ENCODE measurements around the gene SIRT3.

The SIRT3 gene

DNA sequence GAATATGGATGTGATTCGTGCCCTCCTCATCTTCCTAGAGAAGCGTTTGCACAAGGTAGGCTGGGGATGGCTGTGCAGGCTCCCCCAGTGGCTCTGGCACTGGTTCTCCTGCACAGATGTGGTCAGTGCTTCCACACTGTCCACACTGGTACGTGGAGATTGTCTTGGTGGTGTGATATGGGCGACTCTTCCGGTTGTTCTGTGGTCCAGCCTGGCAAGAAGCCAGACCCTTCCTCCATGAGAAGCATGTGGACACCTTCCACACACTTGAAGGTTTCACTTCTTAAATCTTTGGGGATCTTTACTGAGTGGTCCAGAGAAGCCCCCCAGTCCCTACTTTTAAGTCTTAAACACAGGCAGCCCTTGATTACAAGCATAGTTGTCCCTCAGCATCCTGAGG lies 24.8 kb downstream of the SIRT3 start:
- peaks cover 23% of the 10 kb centered on the region for H3K4me1 Mint-ChIP-seq
- CTCF ChIA-PET = no interaction called here
- H3K27me3 Mint-ChIP-seq = peaks cover 7% of the 10 kb centered on the region
- H3K27ac Mint-ChIP-seq = peak overlapping the region; percentile 58
- no peak overlapping the region for H3K4me3 Mint-ChIP-seq
- no peak for DNase-seq
- H3K36me3 Mint-ChIP-seq = peaks cover 42% of the 10 kb centered on the region
- no peaks in the 10 kb centered on the region for H3K9me3 Mint-ChIP-seq

DNA sequence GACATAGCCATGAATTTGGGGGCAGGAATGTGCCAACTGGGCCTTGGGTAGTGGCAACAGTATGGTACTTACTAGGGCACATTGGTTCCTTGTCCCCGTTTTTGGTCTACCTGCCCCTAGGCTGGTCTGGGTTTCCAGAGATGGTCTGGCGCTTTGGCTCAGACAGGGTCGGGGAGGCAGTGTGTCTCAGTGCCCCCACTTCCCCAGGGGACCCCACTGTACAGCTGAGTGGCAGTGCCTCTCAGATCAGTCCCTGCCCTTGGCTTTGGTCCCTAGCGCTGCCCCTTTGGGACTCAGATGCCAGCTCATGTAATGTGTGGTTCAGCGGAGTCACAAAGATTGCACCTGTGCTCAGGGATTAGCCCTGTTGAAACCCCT lies 25.4 kb downstream of the SIRT3 start:
- no peak overlapping the region for H3K27ac Mint-ChIP-seq

DNA sequence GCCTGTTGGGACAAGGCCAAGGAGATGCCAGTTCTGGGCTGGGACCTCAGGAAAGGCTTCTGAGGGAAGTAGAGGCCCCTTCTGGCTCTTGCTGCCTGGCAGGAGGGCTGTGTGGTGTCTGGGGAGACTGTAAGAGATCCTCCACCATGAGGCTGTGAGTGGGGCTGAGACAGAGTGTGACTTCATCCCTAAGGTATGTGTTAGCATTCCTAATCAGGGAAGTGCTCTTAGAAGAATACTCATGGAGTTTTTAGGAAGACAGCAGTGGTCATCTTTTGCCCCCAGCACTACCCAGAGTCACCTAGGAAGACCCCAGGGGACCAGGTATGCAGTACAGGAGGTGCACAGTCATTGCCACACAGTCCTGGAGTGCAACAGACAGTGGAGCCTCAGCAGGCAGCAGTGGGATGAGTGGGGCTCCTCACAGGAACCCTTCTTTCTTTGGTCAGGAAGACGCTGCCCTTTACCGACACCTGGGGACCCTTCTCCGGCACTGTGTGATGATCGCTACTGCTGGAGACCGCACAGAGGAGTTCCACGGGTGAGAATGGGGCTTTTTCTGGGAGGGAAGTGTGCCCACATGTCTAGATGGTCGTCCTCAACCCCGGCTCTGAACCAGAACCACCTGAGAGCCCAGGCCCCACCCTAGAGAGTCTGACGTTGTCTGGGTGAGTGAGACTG lies 25.9 kb downstream of the SIRT3 start:
- H3K9me3 Mint-ChIP-seq = no peaks in the 10 kb centered on the region
- H3K27me3 Mint-ChIP-seq = peaks cover 7% of the 10 kb centered on the region
- H3K27ac Mint-ChIP-seq = peak overlapping the region; percentile 67
- H3K4me1 Mint-ChIP-seq = peaks cover 32% of the 10 kb centered on the region
- CTCF ChIA-PET = interaction anchor here (0.5 to 1.6 kb wide), 4 partner anchors 24 to 41 kb away, joined by 3 read pairs; partner anchors contain the start of gene PSMD13
- DNase-seq = no peak
- peak overlapping the region; percentile 96 for H3K4me3 Mint-ChIP-seq
- peaks cover 39% of the 10 kb centered on the region for H3K36me3 Mint-ChIP-seq

More for the DNA sequence above, 25.4 kb downstream of the SIRT3 start:
- Mint-ChIP-seq H3K27me3 (peaks cover 7% of the 10 kb centered on the region), H3K4me1 (peaks cover 28% of the 10 kb centered on the region), H3K4me3 (peak overlapping the region; percentile 47), H3K9me3 (no peaks in the 10 kb centered on the region), H3K36me3 (peaks cover 39% of the 10 kb centered on the region)
- no peak for DNase-seq
- CTCF ChIA-PET = no interaction called here

DNA sequence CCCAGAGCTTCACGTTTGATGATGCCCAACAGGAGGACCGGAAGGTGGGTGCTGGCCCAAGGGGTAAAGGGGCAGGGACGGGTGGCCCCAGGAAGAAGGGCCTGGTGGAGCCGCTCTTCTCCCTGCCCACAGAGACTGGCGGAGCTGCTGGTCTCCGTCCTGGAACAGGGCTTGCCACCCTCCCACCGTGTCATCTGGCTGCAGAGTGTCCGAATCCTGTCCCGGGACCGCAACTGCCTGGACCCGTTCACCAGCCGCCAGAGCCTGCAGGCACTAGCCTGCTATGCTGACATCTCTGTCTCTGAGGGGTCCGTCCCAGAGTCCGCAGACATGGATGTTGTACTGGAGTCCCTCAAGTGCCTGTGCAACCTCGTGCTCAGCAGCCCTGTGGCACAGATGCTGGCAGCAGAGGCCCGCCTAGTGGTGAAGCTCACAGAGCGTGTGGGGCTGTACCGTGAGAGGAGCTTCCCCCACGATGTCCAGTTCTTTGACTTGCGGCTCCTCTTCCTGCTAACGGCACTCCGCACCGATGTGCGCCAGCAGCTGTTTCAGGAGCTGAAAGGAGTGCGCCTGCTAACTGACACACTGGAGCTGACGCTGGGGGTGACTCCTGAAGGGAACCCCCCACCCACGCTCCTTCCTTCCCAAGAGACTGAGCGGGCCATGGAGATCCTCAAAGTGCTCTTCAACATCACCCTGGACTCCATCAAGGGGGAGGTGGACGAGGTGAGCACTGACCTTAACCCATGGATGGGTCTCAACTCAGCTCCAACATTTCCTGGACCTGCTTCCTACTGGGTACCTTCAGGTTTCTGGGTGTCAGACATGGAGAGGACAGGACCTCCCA lies 26.6 kb downstream of the SIRT3 start:
- no peak for DNase-seq
- peak overlapping the region; percentile 100 for H3K27ac Mint-ChIP-seq
- no peaks in the 10 kb centered on the region for H3K9me3 Mint-ChIP-seq
- peaks cover 37% of the 10 kb centered on the region for H3K36me3 Mint-ChIP-seq
- CTCF ChIA-PET = interaction anchor here (0.5 to 1.9 kb wide), 5 partner anchors 7 to 41 kb away, joined by 3 to 4 read pairs (median 3); partner anchors contain the start of gene PSMD13
- peak overlapping the region; percentile 96 for H3K4me3 Mint-ChIP-seq
- peaks cover 7% of the 10 kb centered on the region for H3K27me3 Mint-ChIP-seq
- H3K4me1 Mint-ChIP-seq = peaks cover 38% of the 10 kb centered on the region

DNA sequence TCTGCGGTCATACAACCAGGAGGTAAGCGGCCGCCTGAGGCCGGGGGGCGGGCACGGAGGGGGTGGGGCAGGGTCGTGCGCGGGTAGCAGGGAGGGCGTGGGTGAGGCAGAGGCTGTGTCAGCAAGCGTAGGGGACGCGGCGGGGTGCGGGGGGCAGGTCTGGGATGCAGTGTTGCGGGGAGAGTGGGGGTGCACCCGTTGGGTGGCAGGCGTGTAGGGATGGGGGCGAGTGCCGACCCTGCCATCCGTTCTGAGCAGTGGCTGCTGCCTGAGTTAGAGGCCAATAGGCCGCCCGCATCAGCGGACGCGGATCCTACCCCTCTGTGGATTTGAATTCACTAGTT lies 27.3 kb downstream of the SIRT3 start:
- peak overlapping the region; percentile 96 for H3K4me3 Mint-ChIP-seq
- peak overlapping the region; percentile 100 for H3K27ac Mint-ChIP-seq
- peaks cover 37% of the 10 kb centered on the region for H3K36me3 Mint-ChIP-seq
- DNase-seq = no peak
- H3K4me1 Mint-ChIP-seq = peaks cover 41% of the 10 kb centered on the region
- H3K27me3 Mint-ChIP-seq = peaks cover 7% of the 10 kb centered on the region
- no peaks in the 10 kb centered on the region for H3K9me3 Mint-ChIP-seq
- CTCF ChIA-PET = interaction anchor here (1.3 to 1.9 kb wide), 4 partner anchors 8 to 42 kb away, joined by 3 to 4 read pairs (median 3); partner anchors contain the start of gene PSMD13

DNA sequence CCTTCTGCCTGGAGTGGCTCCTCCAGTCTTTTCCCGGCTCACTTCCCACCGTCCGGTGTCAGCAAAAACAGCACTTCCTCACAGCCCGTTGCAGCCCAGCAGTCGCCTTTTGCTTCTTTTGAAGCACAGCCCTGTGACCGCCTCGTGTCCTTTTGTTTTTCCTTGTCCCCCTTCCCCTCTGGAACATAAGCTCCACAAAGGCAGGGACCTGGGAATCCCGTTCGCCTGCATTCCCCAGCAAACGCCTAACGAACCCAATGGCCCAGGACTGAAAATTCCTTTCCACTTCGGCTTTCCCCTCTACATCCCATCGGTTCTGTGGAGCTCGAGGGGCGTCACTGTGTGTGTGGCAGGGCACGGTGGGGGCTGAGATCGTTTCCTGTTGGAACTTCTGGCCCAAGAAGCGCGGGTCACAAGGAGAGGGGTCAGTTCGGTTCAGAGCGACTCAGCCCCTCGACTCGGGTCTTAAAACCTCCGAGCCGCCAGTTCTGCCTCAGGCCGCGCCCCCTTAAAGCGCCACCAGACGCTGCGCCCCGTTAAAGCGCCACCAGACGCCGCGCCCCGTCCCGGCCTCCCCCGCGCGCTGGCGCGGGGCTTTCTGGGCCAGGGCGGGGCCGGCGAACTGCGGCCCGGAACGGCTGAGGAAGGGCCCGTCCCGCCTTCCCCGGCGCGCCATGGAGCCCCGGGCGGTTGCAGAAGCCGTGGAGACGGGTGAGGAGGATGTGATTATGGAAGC lies 27.8 kb downstream of the SIRT3 start:
- CTCF ChIA-PET = interaction anchor here (1.5 to 1.9 kb wide), 4 partner anchors 8 to 29 kb away, joined by 3 to 5 read pairs (median 4); partner anchors contain the start of gene PSMD13
- Mint-ChIP-seq H3K27me3 (peaks cover 7% of the 10 kb centered on the region), H3K27ac (peak overlapping the region; percentile 100), H3K4me1 (peaks cover 47% of the 10 kb centered on the region), H3K36me3 (peaks cover 41% of the 10 kb centered on the region), H3K9me3 (no peaks in the 10 kb centered on the region), H3K4me3 (peak overlapping the region; percentile 96)
- DNase-seq = peak; percentile 89

DNA sequence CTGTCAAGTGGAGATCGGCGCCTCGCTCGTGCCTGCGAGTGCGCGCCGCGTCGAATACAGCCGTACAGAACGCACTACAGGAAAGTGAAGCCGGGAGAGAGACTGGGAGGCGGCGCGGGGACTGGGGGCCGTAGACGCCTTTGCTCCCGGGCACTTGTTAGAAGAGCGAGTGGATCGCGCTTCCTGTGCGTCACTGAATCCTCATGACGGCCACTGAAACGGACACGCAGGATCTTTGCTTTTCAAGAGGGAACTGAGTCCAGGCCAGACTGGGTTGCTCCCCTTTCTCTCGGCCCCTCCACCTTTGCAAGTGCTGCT lies 28.3 kb downstream of the SIRT3 start:
- peaks cover 7% of the 10 kb centered on the region for H3K27me3 Mint-ChIP-seq
- peak overlapping the region; percentile 100 for H3K27ac Mint-ChIP-seq
- H3K4me1 Mint-ChIP-seq = peaks cover 49% of the 10 kb centered on the region
- no peaks in the 10 kb centered on the region for H3K9me3 Mint-ChIP-seq
- no peak for DNase-seq
- H3K36me3 Mint-ChIP-seq = peaks cover 41% of the 10 kb centered on the region
- peak overlapping the region; percentile 96 for H3K4me3 Mint-ChIP-seq
- CTCF ChIA-PET = interaction anchor here (0.8 to 1.9 kb wide), 6 partner anchors 9 to 105 kb away, joined by 3 to 8 read pairs (median 4); partner anchors contain the start of gene PSMD13

DNA sequence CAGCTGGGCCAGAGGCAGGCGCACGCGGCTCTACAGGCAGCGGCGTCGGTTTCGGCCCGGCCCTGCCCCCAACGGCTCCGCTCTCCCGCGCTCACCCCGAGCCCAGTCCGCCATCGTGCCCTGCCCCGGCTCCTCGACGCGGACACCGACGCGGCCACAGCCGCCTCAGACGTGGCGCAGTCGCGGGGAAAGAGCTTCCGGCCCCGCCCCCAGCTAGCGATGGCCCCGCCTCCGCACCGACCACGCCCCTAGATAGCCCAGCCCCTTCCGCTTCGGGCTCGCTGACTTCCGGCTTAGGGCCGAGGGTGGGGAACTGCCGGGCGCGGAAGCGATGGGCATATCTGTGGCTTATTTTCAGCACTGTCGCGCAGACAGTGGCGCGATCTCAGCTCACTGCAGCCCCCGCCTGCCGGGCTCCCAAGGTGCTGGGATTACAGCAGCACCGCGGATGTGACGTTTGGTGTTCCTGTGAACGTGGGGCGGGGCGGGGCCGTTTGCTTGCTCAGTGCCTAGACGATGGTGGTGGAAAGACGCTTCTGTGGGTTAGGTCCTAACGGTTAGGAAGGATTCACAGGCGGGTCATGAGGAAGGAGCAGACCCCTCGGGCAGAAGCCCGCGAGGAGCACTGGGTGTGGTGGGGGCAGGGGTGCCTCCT lies 28.8 kb downstream of the SIRT3 start, which contains the start of the genes BET1L and RIC8A:
TSS of gene BET1L (minus strand) at position 192 of the 655 bp plus-strand sequence. CDS start at position 114, 78 bp downstream.
TSS of gene RIC8A (plus strand) at position 501 of the 655 bp plus-strand sequence. CDS start 1,147 bp downstream, outside the sequence.
- CTCF ChIA-PET = interaction anchor here (0.8 to 1.9 kb wide), 6 partner anchors 9 to 105 kb away, joined by 3 to 8 read pairs (median 4); partner anchors contain the start of gene PSMD13
- Mint-ChIP-seq H3K9me3 (no peaks in the 10 kb centered on the region), H3K27me3 (peaks cover 7% of the 10 kb centered on the region), H3K4me3 (peak within 1 kb of the TSS; percentile 96), H3K4me1 (peaks cover 54% of the 10 kb centered on the region), H3K27ac (peak within 1 kb of the TSS; percentile 100), H3K36me3 (peaks cover 38% of the 10 kb centered on the region)
- DNase-seq = peak; percentile 99

DNA sequence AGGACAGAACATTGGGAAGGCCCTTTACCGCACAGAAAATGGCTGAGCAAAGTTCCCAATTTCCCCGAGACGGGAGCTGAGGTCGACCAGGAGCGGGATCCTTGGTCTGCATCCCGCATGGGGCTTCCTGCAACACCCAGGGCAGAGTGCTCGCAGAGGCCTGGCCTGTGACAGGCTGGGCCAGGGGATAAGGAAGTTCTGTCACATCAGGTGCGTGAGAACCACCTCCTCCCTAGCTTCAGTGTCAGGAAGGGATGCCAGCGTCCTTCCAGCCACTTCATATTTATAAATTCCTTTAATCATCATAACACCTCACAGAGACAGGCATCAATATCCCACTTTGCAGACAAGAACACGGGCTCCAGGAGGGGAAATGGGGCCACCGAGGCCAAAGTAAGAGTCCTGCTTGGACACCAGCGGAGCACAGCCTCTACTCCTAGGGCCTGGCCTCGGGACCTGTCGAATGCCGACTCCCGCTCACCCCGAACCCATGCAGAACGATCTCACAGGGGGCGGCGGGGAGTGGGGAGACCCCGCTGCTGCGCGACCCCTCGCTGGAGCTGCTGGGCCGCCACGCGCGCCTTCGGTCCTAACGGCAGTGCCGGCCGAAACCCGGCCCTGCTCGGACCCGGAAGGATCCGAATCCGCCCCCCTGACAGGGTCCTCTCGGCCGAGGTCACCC lies 29.5 kb downstream of the SIRT3 start:
- CTCF ChIA-PET = interaction anchor here (0.8 to 1.8 kb wide), 4 partner anchors 28 to 103 kb away, joined by 3 to 8 read pairs (median 4); partner anchors contain the start of gene PSMD13
- DNase-seq = peak; percentile 50
- H3K36me3 Mint-ChIP-seq = peaks cover 35% of the 10 kb centered on the region
- H3K4me1 Mint-ChIP-seq = peaks cover 61% of the 10 kb centered on the region
- peak overlapping the region; percentile 100 for H3K27ac Mint-ChIP-seq
- H3K27me3 Mint-ChIP-seq = peaks cover 7% of the 10 kb centered on the region
- H3K4me3 Mint-ChIP-seq = peak overlapping the region; percentile 96
- no peaks in the 10 kb centered on the region for H3K9me3 Mint-ChIP-seq

DNA sequence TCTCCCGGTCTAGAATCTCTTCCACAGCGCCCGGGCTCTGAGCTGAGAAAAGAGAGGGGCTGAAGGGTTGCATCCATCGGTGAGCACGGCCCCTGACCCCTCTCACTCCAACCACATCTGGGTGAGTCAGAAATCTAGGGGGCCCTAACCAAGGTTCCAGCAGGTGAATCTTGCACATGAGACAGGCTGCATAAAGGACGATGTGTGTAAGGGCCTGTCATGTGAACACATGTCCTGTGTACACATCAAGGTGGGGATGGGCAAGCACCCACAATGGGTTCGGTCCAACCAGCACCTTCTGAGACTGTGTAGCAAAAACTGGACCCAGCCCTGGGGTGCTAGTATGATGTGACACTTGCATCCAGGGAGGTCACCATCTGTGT lies 30.1 kb downstream of the SIRT3 start:
- DNase-seq = no peak
- Mint-ChIP-seq H3K4me3 (peak overlapping the region; percentile 96), H3K27ac (peak overlapping the region; percentile 100), H3K9me3 (no peaks in the 10 kb centered on the region), H3K4me1 (peaks cover 64% of the 10 kb centered on the region), H3K36me3 (peaks cover 31% of the 10 kb centered on the region), H3K27me3 (peaks cover 7% of the 10 kb centered on the region)
- CTCF ChIA-PET = interaction anchor here (1.8 kb wide), 1 partner anchor 44 kb away, joined by 8 read pairs; no protein-coding TSS in a partner anchor

DNA sequence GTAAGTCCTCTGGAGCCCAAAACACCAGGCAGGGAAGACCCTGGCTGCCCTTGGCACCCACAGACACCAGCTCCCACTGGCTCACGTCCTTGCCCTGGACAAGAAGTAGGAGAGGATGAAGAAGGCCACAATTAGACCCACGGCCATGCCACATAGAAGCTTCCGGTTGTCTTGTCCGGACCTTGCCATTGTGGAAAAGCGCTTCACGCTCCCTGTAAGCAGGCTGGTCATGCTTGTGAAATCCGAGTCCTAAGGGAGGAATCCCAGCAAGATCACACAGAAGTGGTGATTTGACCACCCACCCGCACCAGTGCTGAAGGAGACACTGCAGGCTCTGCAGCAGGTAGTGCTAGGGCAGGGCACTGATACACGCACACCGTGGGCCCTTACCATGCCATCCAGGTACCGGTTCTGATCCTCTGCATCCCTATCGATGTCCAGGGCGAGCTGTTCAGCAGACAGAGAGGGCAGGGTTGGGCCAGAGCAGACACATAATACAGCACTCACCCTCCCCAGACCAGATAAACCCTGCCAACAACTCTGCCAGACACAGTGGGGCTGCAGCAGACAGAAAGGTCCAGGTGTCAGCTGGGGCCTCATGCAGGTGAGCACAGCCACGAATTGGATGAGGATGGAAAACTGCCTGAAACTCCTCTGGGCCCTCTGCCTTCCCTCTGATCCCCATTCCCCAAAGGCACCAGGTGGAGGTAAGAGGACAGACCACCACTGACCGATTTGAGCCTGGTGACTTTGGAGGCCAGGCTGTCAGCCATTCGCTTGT lies 30.7 kb downstream of the SIRT3 start:
- Mint-ChIP-seq H3K4me3 (peak overlapping the region; percentile 96), H3K36me3 (peaks cover 33% of the 10 kb centered on the region), H3K9me3 (no peaks in the 10 kb centered on the region), H3K4me1 (peaks cover 62% of the 10 kb centered on the region), H3K27ac (no peak overlapping the region), H3K27me3 (peaks cover 7% of the 10 kb centered on the region)
- CTCF ChIA-PET = no interaction called here
- no peak for DNase-seq

DNA sequence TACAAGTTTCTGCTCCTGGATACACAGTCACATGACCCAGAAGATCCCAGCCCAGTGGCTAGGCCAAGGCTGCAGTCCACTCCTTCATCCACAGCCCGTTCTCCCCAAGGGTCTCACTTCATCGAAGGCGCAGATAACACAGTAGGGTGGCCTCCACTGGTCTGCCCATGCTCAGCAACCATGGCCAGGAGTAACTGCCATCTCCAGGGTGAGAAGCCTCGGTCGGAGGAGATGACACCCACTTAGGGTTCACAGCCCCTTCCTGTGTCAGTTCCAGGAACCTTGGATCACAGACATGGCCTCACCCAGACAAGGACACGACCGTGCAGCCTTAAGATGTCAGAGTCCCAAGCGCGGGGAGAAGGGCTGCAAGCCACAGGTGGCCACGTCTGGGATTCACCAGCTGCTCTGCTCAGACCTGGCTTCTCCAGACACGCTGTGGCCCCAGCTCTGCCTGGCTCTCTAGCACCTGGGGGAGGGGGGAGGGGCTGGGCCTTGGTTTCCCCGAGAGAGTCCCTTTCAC lies 31.5 kb downstream of the SIRT3 start:
- CTCF ChIA-PET = no interaction called here
- Mint-ChIP-seq H3K36me3 (peaks cover 29% of the 10 kb centered on the region), H3K4me3 (no peak overlapping the region), H3K9me3 (no peaks in the 10 kb centered on the region), H3K27ac (peak overlapping the region; percentile 49), H3K27me3 (peaks cover 7% of the 10 kb centered on the region), H3K4me1 (peaks cover 55% of the 10 kb centered on the region)
- no peak for DNase-seq
